ENCODE data around the gene EPB41L4A.

DNA sequence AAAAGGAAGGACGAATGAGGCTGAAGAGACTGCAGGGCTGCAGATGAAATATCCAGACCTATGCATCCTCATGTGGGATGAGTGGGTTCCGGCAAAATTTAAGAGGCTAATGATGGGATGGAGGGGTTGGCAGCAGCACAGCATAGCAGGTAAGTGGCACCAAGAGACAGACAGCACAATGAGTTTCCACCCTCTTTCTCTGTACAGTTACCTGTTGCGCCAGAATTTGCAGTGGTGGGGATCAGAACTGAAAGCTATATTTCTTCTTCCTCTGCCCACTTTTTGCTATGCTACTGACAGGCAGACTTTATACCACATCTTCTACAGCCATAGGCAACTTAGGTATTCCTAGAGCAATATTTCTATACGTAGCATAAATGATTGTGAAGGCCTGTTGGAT is 227.0 kb downstream of the EPB41L4A start:
- TF ChIP-seq EZH2phosphoT487 (IDR thresholded peaks at IDR 0.05; ENCODE audit: insufficient read depth, low read depth) = no peak
- TF ChIP-seq EZH2 (IDR thresholded peaks at IDR 0.05; ENCODE audit: insufficient read depth, poor library complexity, severe bottlenecking) = no peak

Measured in GM23248 (cell line).